HEK293 (cell line): ENCODE measurements around the gene ZNF564.

Source experiments
- CTCF ChIA-PET: fragments of 350-600 bp; formaldehyde crosslinking; extraction: SDS; loops from one replicate; lab custom pipeline; 2021; ENCODE audit warnings: antibody characterized with exemption; lab: Yijun Ruan, JAX
- POLR2A ChIA-PET: fragments of 300-600 bp; formaldehyde crosslinking; extraction: SDS; loops from one replicate; lab custom pipeline; 2020; ENCODE audit warnings: antibody characterized with exemption, inconsistent platforms; lab: Yijun Ruan, JAX
- H3K27ac ChIP-seq: fragments of 200-500 bp; sonication (Bioruptor generic); 2 replicates; pipeline ENCODE4 v1.5.1; 2014; ENCODE audit warnings: low read depth, low read length, control low read depth, inconsistent platforms; ENCODE audit errors: extremely low read depth
- H3K36me3 ChIP-seq, 2 experiments: fragments of 200-500 bp in 1 of 2; sonication (Bioruptor generic) in 1 of 2; 1 replicate in 1 of 2; 2 replicates in 1 of 2; pipeline ENCODE4 v1.5.1; 2014 to 2017; ENCODE audit warnings: inconsistent platforms in 2 of 2, low read length in 2 of 2; ENCODE audit not compliant: control insufficient read depth in 2 of 2, insufficient read depth in 1 of 2
- H3K4me1 ChIP-seq: fragments of 200-500 bp; sonication (Bioruptor generic); 2 replicates; pipeline ENCODE4 v1.5.1; 2014; ENCODE audit warnings: mild to moderate bottlenecking, low read length, inconsistent platforms; ENCODE audit not compliant: control insufficient read depth, insufficient read depth
- H3K4me3 ChIP-seq: 2 replicates; pipeline ENCODE4 v1.5.1; 2011; ENCODE audit warnings: low read depth, mild to moderate bottlenecking, control low read depth, low read length, moderate library complexity
- H3K9me3 ChIP-seq: fragments of 200-500 bp; sonication (Bioruptor generic); 2 replicates; pipeline ENCODE4 v1.5.1; 2014; ENCODE audit warnings: low read depth, low read length, inconsistent platforms; ENCODE audit not compliant: control insufficient read depth, insufficient read depth
- BCL11A ChIP-seq: fragments of 450-650 bp; formaldehyde crosslinking; IDR thresholded peaks from 2 replicates; pipeline ENCODE4 v1.5.1; 2016; ENCODE audit warnings: low read depth, missing biosample characterization, missing genetic modification characterization
- GFI1B ChIP-seq: fragments of 450-650 bp; formaldehyde crosslinking; IDR thresholded peaks from 2 replicates; pipeline ENCODE4 v1.5.1; 2016; ENCODE audit warnings: missing biosample characterization, missing genetic modification characterization
- HOXD13 ChIP-seq: sonication (generic); formaldehyde crosslinking; IDR thresholded peaks from 2 replicates; pipeline ENCODE4 v1.8.0; 2022; ENCODE audit warnings: missing genetic modification reagents, borderline replicate concordance
- KLF1 ChIP-seq: fragments of 450-650 bp; formaldehyde crosslinking; IDR thresholded peaks from 2 replicates; pipeline ENCODE4 v1.5.1; 2016; ENCODE audit warnings: missing biosample characterization, missing genetic modification characterization
- PRDM1 ChIP-seq: fragments of 450-650 bp; formaldehyde crosslinking; IDR thresholded peaks from 2 replicates; pipeline ENCODE4; 2016; ENCODE audit warnings: missing biosample characterization, missing genetic modification characterization
- SETDB1 ChIP-seq: IDR thresholded peaks from one replicate; pipeline ENCODE4 v1.6.1; 2017; ENCODE audit warnings: mild to moderate bottlenecking, low read length, moderate library complexity, mixed read lengths; ENCODE audit not compliant: insufficient read length
- TRIM28 ChIP-seq: IDR thresholded peaks from 2 replicates; pipeline ENCODE4 v1.6.1; 2011; ENCODE audit warnings: low read length, control low read depth, borderline replicate concordance
- YY1 ChIP-seq: fragments of 450-650 bp; formaldehyde crosslinking; IDR thresholded peaks from 2 replicates; pipeline ENCODE4 v1.5.1; 2018; ENCODE audit warnings: missing biosample characterization, missing genetic modification characterization
- ZBTB20 ChIP-seq: fragments of 450-650 bp; formaldehyde crosslinking; IDR thresholded peaks from 2 replicates; pipeline ENCODE4 v1.5.1; 2016; ENCODE audit warnings: missing biosample characterization, missing genetic modification characterization
- ZNF266 ChIP-seq: fragments of 450-650 bp; formaldehyde crosslinking; IDR thresholded peaks from 2 replicates; pipeline ENCODE4 v1.5.1; 2016; ENCODE audit warnings: missing biosample characterization, missing genetic modification characterization, low read depth
- ZNF274 ChIP-seq, 2 experiments: fragments of 200-500 bp in 1 of 2; fragments of 450-650 bp in 1 of 2; sonication (Bioruptor generic) in 1 of 2; formaldehyde crosslinking in 1 of 2; IDR thresholded peaks; 2 replicates each; pipeline versions ENCODE4 v1.5.1 to v1.6.1; 2014 to 2016; ENCODE audit warnings: borderline replicate concordance in 1 of 2, inconsistent platforms in 1 of 2, low read length in 1 of 2, missing biosample characterization in 1 of 2, missing genetic modification characterization in 1 of 2
- ZNF335 ChIP-seq: fragments of 450-650 bp; formaldehyde crosslinking; conservative IDR thresholded peaks from 2 replicates; pipeline ENCODE4 v1.5.1; 2016; ENCODE audit warnings: missing biosample characterization, missing genetic modification characterization
- ZNF510 ChIP-seq: fragments of 450-650 bp; formaldehyde crosslinking; IDR thresholded peaks from 2 replicates; pipeline ENCODE4 v1.5.1; 2018; ENCODE audit warnings: mild to moderate bottlenecking, missing genetic modification characterization, missing biosample characterization; ENCODE audit not compliant: insufficient replicate concordance
- ZNF548 ChIP-seq: fragments of 450-650 bp; formaldehyde crosslinking; IDR thresholded peaks from 2 replicates; pipeline ENCODE4 v1.5.1; 2016; ENCODE audit warnings: missing biosample characterization, missing genetic modification characterization
- ZSCAN16 ChIP-seq: fragments of 450-650 bp; formaldehyde crosslinking; IDR thresholded peaks from 2 replicates; pipeline ENCODE4 v1.5.1; 2016; ENCODE audit warnings: missing biosample characterization, missing genetic modification characterization
- ZXDB ChIP-seq: fragments of 450-650 bp; formaldehyde crosslinking; IDR thresholded peaks from 2 replicates; pipeline ENCODE4 v1.5.1; 2016; ENCODE audit warnings: missing biosample characterization, missing genetic modification characterization
- TF ChIP-seq, protein P1 (sequence below): fragments of 450-650 bp; formaldehyde crosslinking; IDR thresholded peaks from 2 replicates; pipeline ENCODE4 v1.5.1; 2016; ENCODE audit warnings: missing biosample characterization, missing genetic modification characterization
- TF ChIP-seq, protein P2 (sequence below): sonication (generic); formaldehyde crosslinking; IDR thresholded peaks from 2 replicates; pipeline ENCODE4 v1.8.1; 2022; ENCODE audit warnings: mild to moderate bottlenecking, moderate library complexity, missing genetic modification reagents
- TF ChIP-seq, protein P3 (sequence below): fragments of 450-650 bp; formaldehyde crosslinking; conservative IDR thresholded peaks from 2 replicates; pipeline ENCODE4 v1.5.1; 2016; ENCODE audit warnings: low read depth, missing biosample characterization, missing genetic modification characterization
- TF ChIP-seq, protein P4 (sequence below): fragments of 450-650 bp; formaldehyde crosslinking; IDR thresholded peaks from 2 replicates; pipeline ENCODE4 v1.5.1; 2016; ENCODE audit warnings: missing biosample characterization, missing genetic modification characterization

The ZNF564 gene

DNA sequence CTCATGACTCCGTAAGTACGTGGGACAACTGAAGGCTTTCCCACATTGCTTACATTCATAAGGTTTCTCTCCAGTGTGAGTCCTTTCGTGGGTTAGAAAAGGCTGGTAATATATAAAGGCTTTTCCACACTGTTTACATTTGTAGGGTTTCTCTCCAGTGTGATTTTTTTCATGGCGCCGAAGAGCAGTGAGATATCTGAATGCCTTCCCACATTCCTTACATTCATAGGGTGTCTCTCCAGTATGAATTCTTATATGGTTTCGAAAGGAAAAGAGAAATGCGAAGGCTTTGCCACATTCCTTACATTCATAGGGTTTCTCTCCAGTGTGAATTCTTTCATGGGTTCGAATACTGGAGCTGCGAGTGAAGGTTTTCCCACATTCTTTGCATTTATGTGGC lies 29.8 kb upstream of the ZNF564 start:
- no peaks in the 10 kb centered on the region for H3K4me1 ChIP-seq
- TF ChIP-seq, protein P1, sequence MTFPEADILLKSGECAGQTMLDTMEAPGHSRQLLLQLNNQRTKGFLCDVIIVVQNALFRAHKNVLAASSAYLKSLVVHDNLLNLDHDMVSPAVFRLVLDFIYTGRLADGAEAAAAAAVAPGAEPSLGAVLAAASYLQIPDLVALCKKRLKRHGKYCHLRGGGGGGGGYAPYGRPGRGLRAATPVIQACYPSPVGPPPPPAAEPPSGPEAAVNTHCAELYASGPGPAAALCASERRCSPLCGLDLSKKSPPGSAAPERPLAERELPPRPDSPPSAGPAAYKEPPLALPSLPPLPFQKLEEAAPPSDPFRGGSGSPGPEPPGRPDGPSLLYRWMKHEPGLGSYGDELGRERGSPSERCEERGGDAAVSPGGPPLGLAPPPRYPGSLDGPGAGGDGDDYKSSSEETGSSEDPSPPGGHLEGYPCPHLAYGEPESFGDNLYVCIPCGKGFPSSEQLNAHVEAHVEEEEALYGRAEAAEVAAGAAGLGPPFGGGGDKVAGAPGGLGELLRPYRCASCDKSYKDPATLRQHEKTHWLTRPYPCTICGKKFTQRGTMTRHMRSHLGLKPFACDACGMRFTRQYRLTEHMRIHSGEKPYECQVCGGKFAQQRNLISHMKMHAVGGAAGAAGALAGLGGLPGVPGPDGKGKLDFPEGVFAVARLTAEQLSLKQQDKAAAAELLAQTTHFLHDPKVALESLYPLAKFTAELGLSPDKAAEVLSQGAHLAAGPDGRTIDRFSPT = no peak
- no peak for TF ChIP-seq ZNF266
- no peak for TF ChIP-seq ZXDB (tag by site-specific recombination)
- TF ChIP-seq GFI1B (tag by site-specific recombination) = no peak
- no peak for TF ChIP-seq BCL11A (tag by site-specific recombination)
- TF ChIP-seq ZBTB20 (tag by site-specific recombination) = no peak
- no peak for TF ChIP-seq ZSCAN16 (tag by site-specific recombination)
- no peak for TF ChIP-seq HOXD13 (CRISPR knock-in tag)
- TF ChIP-seq, protein P2, sequence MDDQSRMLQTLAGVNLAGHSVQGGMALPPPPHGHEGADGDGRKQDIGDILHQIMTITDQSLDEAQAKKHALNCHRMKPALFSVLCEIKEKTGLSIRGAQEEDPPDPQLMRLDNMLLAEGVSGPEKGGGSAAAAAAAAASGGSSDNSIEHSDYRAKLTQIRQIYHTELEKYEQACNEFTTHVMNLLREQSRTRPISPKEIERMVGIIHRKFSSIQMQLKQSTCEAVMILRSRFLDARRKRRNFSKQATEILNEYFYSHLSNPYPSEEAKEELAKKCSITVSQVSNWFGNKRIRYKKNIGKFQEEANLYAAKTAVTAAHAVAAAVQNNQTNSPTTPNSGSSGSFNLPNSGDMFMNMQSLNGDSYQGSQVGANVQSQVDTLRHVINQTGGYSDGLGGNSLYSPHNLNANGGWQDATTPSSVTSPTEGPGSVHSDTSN (CRISPR knock-in tag) = no peak
- TF ChIP-seq KLF1 (tag by site-specific recombination) = no peak
- no peak for TF ChIP-seq ZNF548 (tag by site-specific recombination)
- no peak for TF ChIP-seq TRIM28
- TF ChIP-seq, protein P3, sequence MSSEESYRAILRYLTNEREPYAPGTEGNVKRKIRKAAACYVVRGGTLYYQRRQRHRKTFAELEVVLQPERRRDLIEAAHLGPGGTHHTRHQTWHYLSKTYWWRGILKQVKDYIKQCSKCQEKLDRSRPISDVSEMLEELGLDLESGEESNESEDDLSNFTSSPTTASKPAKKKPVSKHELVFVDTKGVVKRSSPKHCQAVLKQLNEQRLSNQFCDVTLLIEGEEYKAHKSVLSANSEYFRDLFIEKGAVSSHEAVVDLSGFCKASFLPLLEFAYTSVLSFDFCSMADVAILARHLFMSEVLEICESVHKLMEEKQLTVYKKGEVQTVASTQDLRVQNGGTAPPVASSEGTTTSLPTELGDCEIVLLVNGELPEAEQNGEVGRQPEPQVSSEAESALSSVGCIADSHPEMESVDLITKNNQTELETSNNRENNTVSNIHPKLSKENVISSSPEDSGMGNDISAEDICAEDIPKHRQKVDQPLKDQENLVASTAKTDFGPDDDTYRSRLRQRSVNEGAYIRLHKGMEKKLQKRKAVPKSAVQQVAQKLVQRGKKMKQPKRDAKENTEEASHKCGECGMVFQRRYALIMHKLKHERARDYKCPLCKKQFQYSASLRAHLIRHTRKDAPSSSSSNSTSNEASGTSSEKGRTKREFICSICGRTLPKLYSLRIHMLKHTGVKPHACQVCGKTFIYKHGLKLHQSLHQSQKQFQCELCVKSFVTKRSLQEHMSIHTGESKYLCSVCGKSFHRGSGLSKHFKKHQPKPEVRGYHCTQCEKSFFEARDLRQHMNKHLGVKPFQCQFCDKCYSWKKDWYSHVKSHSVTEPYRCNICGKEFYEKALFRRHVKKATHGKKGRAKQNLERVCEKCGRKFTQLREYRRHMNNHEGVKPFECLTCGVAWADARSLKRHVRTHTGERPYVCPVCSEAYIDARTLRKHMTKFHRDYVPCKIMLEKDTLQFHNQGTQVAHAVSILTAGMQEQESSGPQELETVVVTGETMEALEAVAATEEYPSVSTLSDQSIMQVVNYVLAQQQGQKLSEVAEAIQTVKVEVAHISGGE = no peak
- no peak for TF ChIP-seq ZNF274 (IDR thresholded peaks at IDR 0.05; ENCODE audit: low read length)
- peak; percentile 83; the same call in 1 of the 2 replicates for TF ChIP-seq ZNF274 (tag by site-specific recombination; IDR thresholded peaks at IDR 0.05; ENCODE audit: borderline replicate concordance)
- no peak for TF ChIP-seq YY1 (tag by site-specific recombination)
- peak; percentile 95 for TF ChIP-seq SETDB1
- TF ChIP-seq ZNF335 (tag by site-specific recombination) = no peak
- TF ChIP-seq ZNF510 (tag by site-specific recombination) = no peak
- H3K36me3 ChIP-seq = peaks cover 8 to 43% of the 10 kb centered on the region in 2 experiments; a peak in 2 of 3 replicates
- H3K9me3 ChIP-seq = no peaks in the 10 kb centered on the region
- ChIA-PET CTCF (interaction anchor here (0.6 kb wide), 1 partner anchor 1136 kb away, joined by 4 read pairs; no protein-coding TSS in a partner anchor), POLR2A (interaction anchor here (1.4 kb wide), 1 partner anchor 30 kb away, joined by 3 read pairs; the partner anchor contains the start of genes ZNF490 and ZNF791)
- H3K4me3 ChIP-seq = no peak overlapping the region
- no peak overlapping the region for H3K27ac ChIP-seq

DNA sequence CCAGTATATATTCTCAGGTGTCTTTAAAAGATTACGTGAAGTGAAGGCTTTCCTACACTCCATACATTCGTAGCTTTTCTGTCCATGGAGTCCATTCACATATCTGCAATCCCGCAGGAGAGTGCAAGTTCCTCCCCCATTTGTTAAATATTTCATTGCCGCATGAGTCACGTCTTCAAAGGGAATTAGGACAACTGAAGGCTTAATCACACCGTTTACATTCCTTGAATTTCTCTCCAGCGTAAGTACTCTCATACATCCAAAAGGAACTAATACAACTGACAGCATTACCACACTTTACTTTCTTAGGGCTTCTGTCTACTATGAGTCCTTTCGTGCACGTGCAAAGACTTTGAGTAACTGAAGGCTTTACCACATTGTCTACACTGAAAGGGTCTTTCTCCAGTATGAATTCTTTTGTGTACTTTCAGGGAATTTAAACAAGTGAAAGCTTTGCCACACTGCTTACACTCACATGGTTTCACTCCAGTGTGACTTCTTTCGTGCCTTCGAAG lies 29.0 kb upstream of the ZNF564 start:
- POLR2A ChIA-PET = no interaction called here
- Histone ChIP-seq H3K4me1 (no peaks in the 10 kb centered on the region), H3K27ac (no peak overlapping the region), H3K36me3 (peaks cover 8 to 47% of the 10 kb centered on the region in 2 experiments; a peak in 2 of 3 replicates), H3K9me3 (no peaks in the 10 kb centered on the region), H3K4me3 (no peak overlapping the region)
- CTCF ChIA-PET = no interaction called here
- TF ChIP-seq, protein P4, sequence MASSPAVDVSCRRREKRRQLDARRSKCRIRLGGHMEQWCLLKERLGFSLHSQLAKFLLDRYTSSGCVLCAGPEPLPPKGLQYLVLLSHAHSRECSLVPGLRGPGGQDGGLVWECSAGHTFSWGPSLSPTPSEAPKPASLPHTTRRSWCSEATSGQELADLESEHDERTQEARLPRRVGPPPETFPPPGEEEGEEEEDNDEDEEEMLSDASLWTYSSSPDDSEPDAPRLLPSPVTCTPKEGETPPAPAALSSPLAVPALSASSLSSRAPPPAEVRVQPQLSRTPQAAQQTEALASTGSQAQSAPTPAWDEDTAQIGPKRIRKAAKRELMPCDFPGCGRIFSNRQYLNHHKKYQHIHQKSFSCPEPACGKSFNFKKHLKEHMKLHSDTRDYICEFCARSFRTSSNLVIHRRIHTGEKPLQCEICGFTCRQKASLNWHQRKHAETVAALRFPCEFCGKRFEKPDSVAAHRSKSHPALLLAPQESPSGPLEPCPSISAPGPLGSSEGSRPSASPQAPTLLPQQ = no peak
- peak; percentile 66 for TF ChIP-seq PRDM1 (tag by site-specific recombination)
